Ishikawa (cell line): Measurements from ENCODE around the gene PSTPIP1.

Experiments
- CEBPB ChIP-seq: IDR thresholded peaks from 2 replicates; pipeline ENCODE4 v1.6.1; 2012
- CREB1 ChIP-seq: IDR thresholded peaks from 2 replicates; pipeline ENCODE4 v1.6.1; 2012; ENCODE audit warnings: low read depth
- EGR1 ChIP-seq: IDR thresholded peaks from 2 replicates; pipeline ENCODE4 v1.6.1; 2012
- EP300 ChIP-seq: IDR thresholded peaks from 2 replicates; pipeline ENCODE4 v1.6.1; 2012; ENCODE audit warnings: borderline replicate concordance
- FOXM1 ChIP-seq: IDR thresholded peaks from 2 replicates; pipeline ENCODE4 v1.6.1; 2012; ENCODE audit warnings: low read depth, borderline replicate concordance
- MAX ChIP-seq: IDR thresholded peaks from 2 replicates; pipeline ENCODE4 v1.6.1; 2012
- NFIC ChIP-seq: IDR thresholded peaks from 2 replicates; pipeline ENCODE4 v1.6.1; 2012
- RAD21 ChIP-seq: IDR thresholded peaks from 2 replicates; pipeline ENCODE4 v1.6.1; 2012; ENCODE audit warnings: low read depth
- REST ChIP-seq: IDR thresholded peaks from 2 replicates; pipeline ENCODE4 v1.6.1; 2012; ENCODE audit warnings: low read depth, mild to moderate bottlenecking
- TAF1 ChIP-seq: IDR thresholded peaks from 2 replicates; pipeline ENCODE4 v1.6.1; 2012; ENCODE audit warnings: low read depth, mild to moderate bottlenecking
- TCF12 ChIP-seq: IDR thresholded peaks from 2 replicates; pipeline ENCODE4 v1.6.1; 2012; ENCODE audit warnings: low read depth
- TEAD4 ChIP-seq: IDR thresholded peaks from 2 replicates; pipeline ENCODE4 v1.6.1; 2012
- USF1 ChIP-seq: IDR thresholded peaks from 2 replicates; pipeline ENCODE4 v1.6.1; 2012
- YY1 ChIP-seq: IDR thresholded peaks from 2 replicates; pipeline ENCODE4 v1.6.1; 2012; ENCODE audit warnings: low read depth
- ZBTB7A ChIP-seq: IDR thresholded peaks from 2 replicates; pipeline ENCODE4 v1.6.1; 2012; ENCODE audit warnings: low read depth

Gene PSTPIP1

DNA sequence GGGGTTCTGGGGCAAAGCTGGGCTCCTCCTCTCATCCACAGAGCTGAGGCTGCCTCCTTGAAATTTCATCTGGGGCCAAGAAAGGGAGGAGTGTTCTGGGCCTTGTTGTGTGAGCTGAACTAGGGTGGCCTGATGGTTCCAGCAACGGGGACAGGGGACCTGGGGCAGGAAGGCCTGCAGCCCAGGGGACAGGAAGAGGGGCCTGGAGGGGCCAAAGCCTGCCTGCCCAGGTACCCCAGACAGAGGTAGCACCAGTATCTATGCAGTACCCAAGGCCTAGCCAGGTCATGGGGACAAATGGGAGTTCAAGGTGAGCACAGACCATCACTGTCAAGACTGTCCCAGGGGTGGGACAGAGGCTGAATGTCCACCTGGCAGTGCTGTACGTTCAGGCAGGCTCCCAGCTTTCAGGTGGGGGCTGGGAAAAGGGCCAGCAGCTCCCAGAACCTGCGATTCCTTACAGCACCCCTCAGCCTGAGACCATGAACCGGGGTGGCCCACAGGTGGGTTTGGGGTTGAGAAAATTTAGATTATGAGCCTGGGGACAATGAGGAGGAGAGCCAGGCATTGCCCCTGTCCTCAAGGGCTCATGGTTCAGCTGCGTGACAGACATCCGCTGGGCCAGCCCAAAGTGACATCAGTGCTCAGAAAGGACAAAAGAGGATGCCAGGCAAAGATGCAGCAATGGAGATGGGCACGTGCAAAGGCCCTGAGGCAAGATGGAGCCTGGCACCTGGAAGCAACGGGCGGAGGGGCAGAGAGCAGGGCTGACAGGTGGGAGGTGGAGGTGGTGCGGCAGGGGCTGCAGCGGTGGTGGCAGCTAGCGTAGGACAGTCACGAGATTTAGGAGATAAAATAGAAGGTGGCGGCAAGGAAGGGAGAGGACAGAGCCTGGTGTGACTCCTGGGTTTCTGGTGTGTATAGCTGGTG lies 28.0 kb downstream of the PSTPIP1 start:
- TF ChIP-seq TAF1 (no peak), USF1 (no peak), MAX (no peak), YY1 (no peak), ZBTB7A (no peak), TEAD4 (no peak), CREB1 (no peak), EGR1 (no peak), TCF12 (no peak), EP300 (no peak), RAD21 (no peak), CEBPB (no peak), NFIC (no peak), FOXM1 (no peak), REST (no peak)

DNA sequence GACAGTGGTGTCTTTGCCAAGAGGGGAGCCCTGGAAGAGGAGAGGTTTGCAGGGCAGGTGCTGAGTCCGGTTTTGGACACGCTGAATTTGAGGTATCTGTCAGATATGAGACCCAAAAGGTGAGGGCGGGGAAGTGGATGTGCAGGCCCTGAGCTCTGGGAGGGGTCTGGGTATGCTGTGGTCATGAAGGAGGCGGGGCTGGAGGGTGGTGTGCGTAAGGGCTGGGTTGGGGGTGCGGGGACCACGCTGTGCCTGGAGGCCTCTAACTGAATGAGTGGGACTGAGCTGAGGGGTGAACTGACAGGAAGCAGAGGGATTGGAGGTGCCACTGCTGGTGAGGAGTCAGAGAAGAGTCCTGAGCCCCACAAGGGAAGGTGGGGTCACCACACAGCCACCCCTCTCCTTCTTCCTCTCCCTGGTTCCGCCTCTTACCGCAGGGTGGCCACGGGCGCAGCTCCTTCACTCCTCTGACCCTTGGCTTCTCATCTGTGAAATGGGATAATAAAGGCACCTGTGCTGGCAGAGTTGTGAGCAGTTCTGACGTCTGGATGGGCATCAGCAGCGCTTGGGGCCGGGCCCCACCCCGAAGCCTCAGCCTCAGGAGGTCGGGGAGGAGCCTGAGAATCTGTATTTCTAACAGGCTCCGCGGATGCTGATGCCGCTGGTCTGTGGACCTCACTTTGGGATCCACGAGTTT lies 28.8 kb downstream of the PSTPIP1 start:
- TF ChIP-seq CREB1 (no peak), FOXM1 (no peak), NFIC (no peak), ZBTB7A (no peak), MAX (no peak), RAD21 (no peak), TCF12 (no peak), TAF1 (no peak), EGR1 (no peak), EP300 (no peak), CEBPB (no peak), USF1 (no peak), REST (no peak), TEAD4 (no peak), YY1 (no peak)

GRCh38 chr15:77024273-77025082 lies 29.6 kb downstream of the PSTPIP1 start:
- peak; percentile 79 for TF ChIP-seq RAD21
- TF ChIP-seq NFIC, result no peak

DNA sequence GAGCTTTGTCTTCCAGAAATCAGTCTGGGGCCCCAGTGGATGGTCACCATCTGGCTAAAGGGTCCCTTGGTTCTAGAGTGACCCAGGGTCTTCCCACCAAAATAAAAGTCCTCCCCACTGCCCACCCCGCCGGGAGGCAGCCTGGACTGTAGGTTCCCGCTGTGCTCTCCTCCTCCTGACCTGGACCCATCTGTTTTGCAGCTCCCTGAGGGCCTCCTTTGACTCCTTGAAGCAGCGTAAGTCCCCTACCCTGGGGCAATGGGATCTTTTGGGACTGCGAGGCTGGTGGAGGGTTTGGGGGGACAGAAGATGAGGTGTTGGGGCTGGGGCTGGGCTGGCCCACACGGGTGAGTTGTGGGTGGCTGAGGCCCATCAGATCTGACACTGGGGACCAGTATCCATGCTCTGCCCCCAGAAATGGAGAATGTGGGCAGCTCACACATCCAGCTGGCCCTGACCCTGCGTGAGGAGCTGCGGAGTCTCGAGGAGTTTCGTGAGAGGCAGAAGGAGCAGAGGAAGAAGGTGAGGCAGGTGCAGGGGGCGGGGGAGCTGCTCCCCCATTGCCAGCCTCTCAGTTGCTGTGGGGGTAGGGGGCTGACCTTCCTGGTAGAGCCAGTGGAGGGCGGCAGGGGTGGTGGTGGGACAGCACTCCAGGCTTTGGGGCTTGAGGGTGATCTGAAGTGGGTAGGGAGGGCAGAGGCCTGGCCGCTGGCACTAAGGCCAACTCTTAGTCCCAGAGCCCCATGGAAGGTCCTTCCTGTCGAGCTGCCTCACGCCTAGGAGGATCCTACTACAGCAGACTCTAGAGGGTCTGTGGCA lies 30.4 kb downstream of the PSTPIP1 start:
- TF ChIP-seq CREB1 (no peak), TEAD4 (no peak), MAX (no peak), TCF12 (no peak), RAD21 (no peak), USF1 (no peak), ZBTB7A (no peak), REST (no peak), TAF1 (no peak), EP300 (no peak)
